Endodermal cell (in vitro differentiated cells): ENCODE data around the gene LSM4. TPM values are rescaled to one million over a fixed set of nuclear protein-coding genes. Genes with fewer than 3 reads are reported as not detected.

ENCODE experiments used
- DNase-seq: peaks from one replicate; pipeline ENCODE4 v3.0.0-alpha.2; 2017
- H3K27ac ChIP-seq: 2 replicates; pipeline ENCODE4 v1.5.1; 2013; ENCODE audit warnings: mild to moderate bottlenecking, low read depth, low read length, moderate library complexity
- H3K27me3 ChIP-seq: 2 replicates; pipeline ENCODE4 v1.6.1; 2013; ENCODE audit warnings: mild to moderate bottlenecking, low read length, moderate library complexity; ENCODE audit not compliant: insufficient read depth, control insufficient read depth, poor library complexity, severe bottlenecking
- H3K36me3 ChIP-seq: 2 replicates; pipeline ENCODE4 v1.7.0; 2013; ENCODE audit warnings: mild to moderate bottlenecking, low read length, moderate library complexity; ENCODE audit not compliant: control insufficient read depth, insufficient read depth
- H3K4me1 ChIP-seq: one replicate; pipeline ENCODE4 v1.7.0; 2013; ENCODE audit warnings: low read length; ENCODE audit not compliant: control insufficient read depth, insufficient read depth
- H3K4me3 ChIP-seq: 2 replicates; pipeline ENCODE4 v1.5.1; 2013; ENCODE audit warnings: mild to moderate bottlenecking, low read length, moderate library complexity
- H3K9ac ChIP-seq: 2 replicates; pipeline ENCODE4 v1.6.1; 2013; ENCODE audit warnings: mild to moderate bottlenecking, low read length, moderate library complexity; ENCODE audit not compliant: poor library complexity, severe bottlenecking; ENCODE audit errors: extremely low read depth
- H3K9me3 ChIP-seq: 2 replicates; pipeline ENCODE4 v1.6.1; 2013; ENCODE audit warnings: mild to moderate bottlenecking, low read length, moderate library complexity; ENCODE audit not compliant: control insufficient read depth
- H3K27ac Mint-ChIP-seq: 2 replicates; pipeline ENCODE4 v1.8.0; 2020; ENCODE audit warnings: mixed read lengths
- H3K27me3 Mint-ChIP-seq: 2 replicates; pipeline ENCODE4 v1.8.0; 2021; ENCODE audit warnings: mild to moderate bottlenecking, mixed read lengths; ENCODE audit not compliant: insufficient read depth
- H3K36me3 Mint-ChIP-seq: 2 replicates; pipeline ENCODE4 v1.8.0; 2020; ENCODE audit warnings: low read depth, mixed read lengths
- H3K4me1 Mint-ChIP-seq: 2 replicates; pipeline ENCODE4 v1.8.0; 2020; ENCODE audit warnings: mixed read lengths
- H3K4me3 Mint-ChIP-seq: 2 replicates; pipeline ENCODE4 v1.8.0; 2020; ENCODE audit warnings: mild to moderate bottlenecking, moderate library complexity, mixed read lengths
- H3K9me3 Mint-ChIP-seq: 2 replicates; pipeline ENCODE4 v1.8.0; 2020; ENCODE audit warnings: mild to moderate bottlenecking, mixed read lengths
- WGBS, 2 experiments: methylation state at CpG; one replicate each; pipeline versions ENCODE4 v1.1.5 to v1.1.7; 2013; ENCODE audit warnings: missing lambda C conversion rate in 2 of 2, mixed read lengths in 1 of 2; ENCODE audit not compliant: insufficient coverage in 1 of 2, insufficient read length in 1 of 2; 5-methylcytosine and 5-hydroxymethylcytosine counted together
- total RNA-seq, 2 donors: library from RNA; stranded (reverse); fragmentation: NEBNext Ultra II Directional in 1 of 2; extraction: Animal tissue kit (Norgen Biotek cat#: 25700) in 1 of 2; gene quantifications; 2 replicates in 1 of 2; 3 replicates in 1 of 2; pipeline ENCODE4 v1.2.1, GENCODE V29; 2021
- TF ChIP-seq, protein P1 (sequence below): fragments of 200-600 bp; sonication (generic); conservative IDR thresholded peaks from 2 replicates; pipeline ENCODE4 v1.5.0; 2021; ENCODE audit warnings: antibody characterized with exemption, mild to moderate bottlenecking

Gene LSM4
- total RNA-seq, 2 donors from 2014 or later, result 252 to 276 TPM

DNA sequence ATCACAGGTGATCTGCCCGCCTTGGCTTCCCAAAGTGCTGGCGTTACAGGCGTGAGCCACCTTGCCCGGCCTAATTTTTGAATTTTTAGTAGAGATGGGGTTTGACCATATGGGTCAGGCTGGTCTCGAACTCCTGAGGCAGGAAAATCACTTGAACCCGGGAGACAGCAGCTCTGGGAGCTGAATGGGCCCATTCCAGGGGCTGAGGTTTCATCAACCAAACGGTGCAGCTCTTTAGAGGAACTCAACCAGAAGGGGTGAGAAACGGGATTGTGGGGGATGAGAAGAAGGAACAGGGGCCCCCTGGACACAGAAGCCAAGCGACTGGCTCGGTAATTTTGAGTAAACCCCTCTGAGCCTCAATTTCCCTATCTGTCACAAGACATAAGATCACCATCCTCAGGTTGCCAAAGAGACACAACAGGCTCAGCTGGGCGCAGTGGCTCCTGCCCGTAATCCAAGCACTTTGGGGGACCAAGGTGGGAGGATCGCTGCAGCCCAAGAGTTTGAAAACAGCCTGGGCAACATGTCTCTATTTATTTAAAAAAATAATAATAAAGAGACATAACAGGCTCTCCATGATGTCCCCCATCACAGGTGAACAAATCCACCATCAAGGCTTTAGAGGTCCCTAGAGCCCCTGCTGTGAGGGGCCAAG lies 49.2 kb downstream of the LSM4 start:
- H3K36me3 Mint-ChIP-seq, result peaks cover 24% of the 10 kb centered on the region

DNA sequence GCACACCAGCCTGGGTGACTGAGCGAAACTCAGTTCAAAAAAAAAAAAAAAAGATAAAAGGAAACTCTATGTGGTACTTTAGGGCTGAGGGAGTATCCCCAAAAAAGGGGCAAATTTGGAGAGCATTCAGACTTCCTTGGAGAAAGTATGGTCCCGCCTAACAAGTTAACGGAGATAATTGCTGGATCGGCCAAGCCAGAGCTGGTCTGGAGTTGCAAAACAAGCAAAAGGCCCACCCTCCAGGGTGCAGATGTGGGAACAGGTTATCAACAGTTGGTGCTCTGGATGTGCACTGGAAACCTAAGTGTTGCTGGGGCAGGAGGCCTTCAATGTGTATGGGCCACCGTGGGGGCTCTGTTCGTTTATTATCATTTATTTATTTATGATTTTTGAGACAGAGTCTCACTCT lies 51.4 kb downstream of the LSM4 start:
- DNase-seq, result peak; percentile 44
- Histone ChIP-seq H3K27ac (no peak overlapping the region), H3K4me3 (no peak overlapping the region), H3K36me3 (peaks cover 9% of the 10 kb centered on the region), H3K4me1 (no peaks in the 10 kb centered on the region), H3K9me3 (no peaks in the 10 kb centered on the region), H3K27me3 (no peaks in the 10 kb centered on the region), H3K9ac (no peak overlapping the region)
- Mint-ChIP-seq H3K36me3 (peaks cover 21% of the 10 kb centered on the region), H3K27ac (no peak overlapping the region), H3K4me1 (no peaks in the 10 kb centered on the region), H3K9me3 (no peaks in the 10 kb centered on the region), H3K4me3 (no peak overlapping the region), H3K27me3 (peaks cover 2% of the 10 kb centered on the region)
- TF ChIP-seq, protein P1, sequence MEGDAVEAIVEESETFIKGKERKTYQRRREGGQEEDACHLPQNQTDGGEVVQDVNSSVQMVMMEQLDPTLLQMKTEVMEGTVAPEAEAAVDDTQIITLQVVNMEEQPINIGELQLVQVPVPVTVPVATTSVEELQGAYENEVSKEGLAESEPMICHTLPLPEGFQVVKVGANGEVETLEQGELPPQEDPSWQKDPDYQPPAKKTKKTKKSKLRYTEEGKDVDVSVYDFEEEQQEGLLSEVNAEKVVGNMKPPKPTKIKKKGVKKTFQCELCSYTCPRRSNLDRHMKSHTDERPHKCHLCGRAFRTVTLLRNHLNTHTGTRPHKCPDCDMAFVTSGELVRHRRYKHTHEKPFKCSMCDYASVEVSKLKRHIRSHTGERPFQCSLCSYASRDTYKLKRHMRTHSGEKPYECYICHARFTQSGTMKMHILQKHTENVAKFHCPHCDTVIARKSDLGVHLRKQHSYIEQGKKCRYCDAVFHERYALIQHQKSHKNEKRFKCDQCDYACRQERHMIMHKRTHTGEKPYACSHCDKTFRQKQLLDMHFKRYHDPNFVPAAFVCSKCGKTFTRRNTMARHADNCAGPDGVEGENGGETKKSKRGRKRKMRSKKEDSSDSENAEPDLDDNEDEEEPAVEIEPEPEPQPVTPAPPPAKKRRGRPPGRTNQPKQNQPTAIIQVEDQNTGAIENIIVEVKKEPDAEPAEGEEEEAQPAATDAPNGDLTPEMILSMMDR, result no peak
- WGBS, 2 experiments, result 96 to 97% methylated on average over 4 to 5 of the region's 6 CpGs

More for the DNA sequence above, 49.2 kb downstream of the LSM4 start:
- Histone ChIP-seq H3K27ac (no peak overlapping the region), H3K36me3 (peaks cover 22% of the 10 kb centered on the region), H3K27me3 (no peaks in the 10 kb centered on the region), H3K9me3 (no peaks in the 10 kb centered on the region), H3K9ac (no peak overlapping the region), H3K4me1 (no peaks in the 10 kb centered on the region), H3K4me3 (no peak overlapping the region)
- Mint-ChIP-seq H3K4me3 (no peak overlapping the region), H3K9me3 (no peaks in the 10 kb centered on the region), H3K27ac (no peak overlapping the region), H3K27me3 (peaks cover 2% of the 10 kb centered on the region), H3K4me1 (peaks cover 9% of the 10 kb centered on the region)
- TF ChIP-seq, protein P1, result no peak
- WGBS, 2 experiments, result 94 to 97% methylated on average over 7 to 12 of the region's 13 CpGs
- no peak for DNase-seq

DNA sequence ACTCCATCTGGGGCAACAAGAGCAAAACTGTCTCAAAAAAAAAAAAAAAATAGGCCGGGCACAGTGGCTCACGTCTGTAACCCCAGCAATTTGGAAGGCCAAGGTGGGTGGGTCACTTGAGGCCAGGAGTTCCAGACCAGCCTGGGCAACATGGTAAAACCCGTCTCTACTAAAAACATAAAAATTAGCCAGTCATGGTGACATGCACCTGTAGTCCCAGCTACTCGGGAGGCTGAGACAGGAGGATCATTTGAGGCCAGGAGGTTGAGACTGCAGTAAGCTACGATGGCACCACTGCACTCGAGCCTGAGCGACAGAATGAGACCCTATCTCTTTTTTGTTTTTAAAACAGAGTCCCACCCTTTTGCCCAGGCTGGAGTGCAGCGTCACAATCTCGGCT lies 52.5 kb downstream of the LSM4 start:
- Histone ChIP-seq H3K4me1 (no peaks in the 10 kb centered on the region), H3K9me3 (no peaks in the 10 kb centered on the region), H3K9ac (no peak overlapping the region), H3K36me3 (peaks cover 1% of the 10 kb centered on the region), H3K27me3 (no peaks in the 10 kb centered on the region), H3K27ac (no peak overlapping the region), H3K4me3 (no peak overlapping the region)
- H3K27me3 Mint-ChIP-seq, result peaks cover 2% of the 10 kb centered on the region
- H3K4me1 Mint-ChIP-seq, result no peaks in the 10 kb centered on the region
- H3K9me3 Mint-ChIP-seq, result no peaks in the 10 kb centered on the region
- TF ChIP-seq, protein P1, result no peak
- no peak for DNase-seq
- no peak overlapping the region for H3K27ac Mint-ChIP-seq
- WGBS, 2 experiments, result 92 to 96% methylated on average over 7 to 9 of the region's 9 CpGs
- H3K4me3 Mint-ChIP-seq, result no peak overlapping the region
- H3K36me3 Mint-ChIP-seq, result peaks cover 28% of the 10 kb centered on the region
